Left kidney (tissue), 2 donors: ENCODE results near the gene AATK. TPM values are rescaled to one million over a fixed set of nuclear protein-coding genes. Genes with fewer than 3 reads are reported as not detected.

Experiments used
- DNase-seq: peaks from one replicate; pipeline ENCODE4 v3.0.0-alpha.2; 2013
- polyA plus RNA-seq: library from polyadenylated mRNA; unstranded; fragments of 120-200 nt; gene quantifications from one replicate; pipeline ENCODE4 v1.2.1, GENCODE V29; 2013; ENCODE audit not compliant: insufficient read length

AATK gene
- polyA plus RNA-seq, 1 donor: 3.9 TPM

GRCh38 chr17:81113158-81113724 is 52.8 kb downstream of the AATK start:
- DNase-seq: no peak

GRCh38 chr17:81112450-81112849 is 53.6 kb downstream of the AATK start:
- no peak for DNase-seq

GRCh38 chr17:81111066-81111465 is 55.0 kb downstream of the AATK start:
- DNase-seq: no peak

GRCh38 chr17:81110488-81111040 is 55.5 kb downstream of the AATK start:
- DNase-seq: no peak

- no peak for DNase-seq
Observed at GRCh38 chr17:81109957-81110356, 56.1 kb downstream of the AATK start.

- no peak for DNase-seq
Observed at GRCh38 chr17:81108220-81108619, 57.8 kb downstream of the AATK start.

- DNase-seq: no peak
Observed at GRCh38 chr17:81106716-81107115, 59.3 kb downstream of the AATK start.

- DNase-seq: no peak
Observed at GRCh38 chr17:81103379-81103778, 62.6 kb downstream of the AATK start.

- DNase-seq: no peak
Observed at GRCh38 chr17:81102869-81103268, 63.2 kb downstream of the AATK start.

GRCh38 chr17:81102352-81102751 is 63.7 kb downstream of the AATK start:
- no peak for DNase-seq

- DNase-seq: peak; percentile 57
Observed at GRCh38 chr17:81101614-81102306, 64.3 kb downstream of the AATK start.

GRCh38 chr17:81100668-81101067 is 65.4 kb downstream of the AATK start:
- DNase-seq: no peak

GRCh38 chr17:81099888-81100287 is 66.1 kb downstream of the AATK start:
- no peak for DNase-seq

- DNase-seq: no peak
Observed at GRCh38 chr17:81097943-81098308, 68.1 kb downstream of the AATK start.

- DNase-seq: peak; percentile 86
Observed at GRCh38 chr17:81097134-81097942, 68.7 kb downstream of the AATK start.

GRCh38 chr17:81096741-81097133 is 69.3 kb downstream of the AATK start:
- no peak for DNase-seq

- no peak for DNase-seq
Observed at GRCh38 chr17:81095383-81095762, 70.6 kb downstream of the AATK start.

- DNase-seq: peak; percentile 80
Observed at GRCh38 chr17:81094509-81095382, 71.3 kb downstream of the AATK start.

- no peak for DNase-seq
Observed at GRCh38 chr17:81093619-81094508, 72.2 kb downstream of the AATK start.

- no peak for DNase-seq
Observed at GRCh38 chr17:81092518-81093095, 73.4 kb downstream of the AATK start.
